ENCODE results near the gene WDR37.

DNA sequence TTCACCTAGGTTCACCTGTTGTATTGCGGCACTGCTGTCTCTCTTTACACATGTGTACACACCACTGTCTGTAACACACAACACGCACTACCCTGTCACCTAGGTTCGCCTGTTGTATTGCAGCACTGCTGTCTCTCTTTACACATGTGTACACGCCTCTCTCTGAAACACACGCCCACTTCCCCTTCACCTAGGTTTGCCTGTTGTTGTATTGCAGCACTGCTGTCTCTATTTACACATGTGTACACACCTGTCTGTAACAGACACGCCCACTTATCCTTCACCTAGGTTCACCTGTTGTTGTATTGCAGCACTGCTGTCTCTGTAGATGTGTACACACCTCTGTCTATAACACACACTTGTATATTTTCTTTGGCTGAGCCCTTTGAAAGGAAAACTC lies 51.5 kb downstream of the WDR37 start:
- TF ChIP-seq CTCF (IDR thresholded peaks at IDR 0.05 in 8 of 11, conservative IDR thresholded peaks at IDR 0.05 in 3 of 11) (no peak), POLR2A (IDR thresholded peaks at IDR 0.05) (no peak)
